ENCODE data around the gene ZNF789.

GRCh38 chr7:99505324-99505662 lies 32.6 kb downstream of the ZNF789 start:
- TF ChIP-seq CTCF (conservative IDR thresholded peaks at IDR 0.05; ENCODE audit: low read depth in 2 of 2) (no peak), EZH2phosphoT487 (IDR thresholded peaks at IDR 0.05; ENCODE audit: unreplicated experiment) (no peak), EZH2 (IDR thresholded peaks at IDR 0.05; ENCODE audit: low read depth, unreplicated experiment) (no peak), POLR2AphosphoS5 (IDR thresholded peaks at IDR 0.05; ENCODE audit: low read depth) (no peak), JUNB (IDR thresholded peaks at IDR 0.05; ENCODE audit: unreplicated experiment) (no peak), STAT1 (IDR thresholded peaks at IDR 0.05; ENCODE audit: unreplicated experiment) (no peak)

Data from GM23338 (cell line).